ENCODE results near the gene CDO1.

GRCh38 chr5:115788440-115788839, 28.0 kb downstream of the CDO1 start:
- TF ChIP-seq, protein P1, sequence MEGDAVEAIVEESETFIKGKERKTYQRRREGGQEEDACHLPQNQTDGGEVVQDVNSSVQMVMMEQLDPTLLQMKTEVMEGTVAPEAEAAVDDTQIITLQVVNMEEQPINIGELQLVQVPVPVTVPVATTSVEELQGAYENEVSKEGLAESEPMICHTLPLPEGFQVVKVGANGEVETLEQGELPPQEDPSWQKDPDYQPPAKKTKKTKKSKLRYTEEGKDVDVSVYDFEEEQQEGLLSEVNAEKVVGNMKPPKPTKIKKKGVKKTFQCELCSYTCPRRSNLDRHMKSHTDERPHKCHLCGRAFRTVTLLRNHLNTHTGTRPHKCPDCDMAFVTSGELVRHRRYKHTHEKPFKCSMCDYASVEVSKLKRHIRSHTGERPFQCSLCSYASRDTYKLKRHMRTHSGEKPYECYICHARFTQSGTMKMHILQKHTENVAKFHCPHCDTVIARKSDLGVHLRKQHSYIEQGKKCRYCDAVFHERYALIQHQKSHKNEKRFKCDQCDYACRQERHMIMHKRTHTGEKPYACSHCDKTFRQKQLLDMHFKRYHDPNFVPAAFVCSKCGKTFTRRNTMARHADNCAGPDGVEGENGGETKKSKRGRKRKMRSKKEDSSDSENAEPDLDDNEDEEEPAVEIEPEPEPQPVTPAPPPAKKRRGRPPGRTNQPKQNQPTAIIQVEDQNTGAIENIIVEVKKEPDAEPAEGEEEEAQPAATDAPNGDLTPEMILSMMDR (IDR thresholded peaks at IDR 0.05; ENCODE audit: low read depth, low read length): no peak
- TF ChIP-seq POLR2A (IDR thresholded peaks at IDR 0.05; ENCODE audit: extremely low read depth, insufficient read length): no peak
- TF ChIP-seq MAX (IDR thresholded peaks at IDR 0.05; ENCODE audit: low read depth, low read length): no peak
- no peak for TF ChIP-seq MYC (IDR thresholded peaks at IDR 0.05; ENCODE audit: low read depth, low read length)
